HCT116 (cell line): Measurements from ENCODE around the gene NAIP. TPM values are rescaled to one million over a fixed set of nuclear protein-coding genes. Genes with fewer than 3 reads are reported as not detected.
"Not testable (repeated sequence)": the region's sequence is repeated elsewhere in the genome, so short reads cannot be mapped to it uniquely, and the experiment has no call there.

Experiments
- ATAC-seq: fragments of 200-7000 bp; cut with Tn5 transposase; 2 replicates; pipeline ENCODE4 v1.9.1; 2020; ENCODE audit warnings: mild to moderate bottlenecking, moderate library complexity
- BruUV-seq: library from RNA; stranded (reverse); fragments of 400-500 nt; replicated peaks from 2 replicates; lab custom pipeline; 2021; lab: Mats Ljungman, UMichigan
- CTCF ChIA-PET: fragments of 300-600 bp; sonication (Branson Sonifier 250); formaldehyde crosslinking; loops from one replicate; lab custom pipeline; 2021; ENCODE audit warnings: antibody characterized with exemption; lab: Charles Lee
- POLR2A ChIA-PET: fragments of 300-600, 350-600 bp; sonication (Branson Sonifier 250); formaldehyde crosslinking; loops from one replicate; lab custom pipeline; 2021; ENCODE audit warnings: antibody characterized with exemption; lab: Charles Lee
- RAD21 ChIA-PET, 2 experiments: fragments of 300-600 bp; sonication (Branson Sonifier 250); formaldehyde crosslinking; loops; one replicate each; lab custom pipeline; 2023; ENCODE audit warnings: low total read pairs in 2 of 2; ENCODE audit not compliant: uncharacterized antibody in 2 of 2, unreplicated experiment in 2 of 2, low non-redundant PET in 1 of 2; lab: Charles Lee
- DNase-seq: peaks from one replicate; pipeline ENCODE4 v3.0.0-alpha.2; 2010; ENCODE audit warnings: low read depth, low spot score
- H2AFZ ChIP-seq: fragments of 200-600 bp; shearing (Covaris generic), sonication (generic); 2 replicates; pipeline ENCODE4 v1.6.1; 2017; ENCODE audit warnings: low read depth, mixed run types, mixed read lengths, antibody characterized with exemption, low read length; ENCODE audit not compliant: poor library complexity, severe bottlenecking
- H3K27ac ChIP-seq: 2 replicates; pipeline ENCODE4 v1.5.1; 2012; ENCODE audit warnings: low read depth, low read length
- H3K27me3 ChIP-seq: fragments of 200-600 bp; sonication (generic); 2 replicates; pipeline ENCODE4 v1.6.1; 2016; ENCODE audit warnings: mixed run types, low read length, mixed read lengths; ENCODE audit not compliant: insufficient read depth
- H3K36me3 ChIP-seq, 2 experiments: fragments of 200-500 bp in 1 of 2; fragments of 200-600 bp in 1 of 2; sonication (Bioruptor generic) in 1 of 2; sonication (generic) in 1 of 2; 2 replicates each; pipeline versions ENCODE4 v1.5.1 to v1.6.1; 2014 to 2016; ENCODE audit warnings: low read length in 2 of 2, inconsistent platforms in 1 of 2, mixed read lengths in 1 of 2, mixed run types in 1 of 2; ENCODE audit not compliant: insufficient read depth in 2 of 2, control insufficient read depth in 1 of 2
- H3K4me1 ChIP-seq, 2 experiments: fragments of 200-600 bp in 1 of 2; sonication (generic) in 1 of 2; 2 replicates each; pipeline versions ENCODE4 v1.5.1 to v1.6.1; 2012 to 2017; ENCODE audit warnings: low read length in 2 of 2, inconsistent platforms in 1 of 2, mild to moderate bottlenecking in 1 of 2, mixed read lengths in 1 of 2, mixed run types in 1 of 2, moderate library complexity in 1 of 2; ENCODE audit not compliant: insufficient read depth in 2 of 2, control insufficient read depth in 1 of 2
- H3K4me2 ChIP-seq: fragments of 200-600 bp; sonication (generic); 2 replicates; pipeline ENCODE4 v1.6.1; 2017; ENCODE audit warnings: mixed run types, low read length, mixed read lengths
- H3K4me3 ChIP-seq, 2 experiments: fragments of 200-600 bp in 1 of 2; sonication (generic) in 1 of 2; replicated peaks in 1 of 2; 2 replicates each; pipeline ENCODE4 v1.5.1; 2011 to 2016; ENCODE audit warnings: low read length in 2 of 2, control low read depth in 1 of 2, low read depth in 1 of 2, mild to moderate bottlenecking in 1 of 2, mixed read lengths in 1 of 2, mixed run types in 1 of 2
- H3K79me2 ChIP-seq: fragments of 200-600 bp; sonication (generic); 2 replicates; pipeline ENCODE4 v1.6.1; 2017; ENCODE audit warnings: mild to moderate bottlenecking, mixed run types, low read length, moderate library complexity, mixed read lengths; ENCODE audit not compliant: insufficient read depth
- H3K9ac ChIP-seq: fragments of 200-600 bp; sonication (generic); 2 replicates; pipeline ENCODE4 v1.6.1; 2016; ENCODE audit warnings: low read length, mixed read lengths
- H3K9me2 ChIP-seq: fragments of 200-600 bp; sonication (generic), shearing (Covaris generic); 2 replicates; pipeline ENCODE4 v1.6.1; 2017; ENCODE audit warnings: mixed run types, mild to moderate bottlenecking, moderate library complexity; ENCODE audit not compliant: insufficient read depth
- H3K9me3 ChIP-seq, 2 experiments: fragments of 200-500 bp in 1 of 2; fragments of 200-600 bp in 1 of 2; sonication (Bioruptor generic) in 1 of 2; sonication (generic) in 1 of 2; 2 replicates each; pipeline ENCODE4 v1.6.1; 2014 to 2017; ENCODE audit warnings: low read length in 2 of 2, mixed read lengths in 2 of 2, inconsistent platforms in 1 of 2, low read depth in 1 of 2, mild to moderate bottlenecking in 1 of 2, mixed run types in 1 of 2, moderate library complexity in 1 of 2; ENCODE audit not compliant: control insufficient read depth in 1 of 2, insufficient read depth in 1 of 2
- H4K20me1 ChIP-seq: fragments of 200-600 bp; sonication (generic), shearing (Covaris generic); 2 replicates; pipeline ENCODE4 v1.6.1; 2017; ENCODE audit warnings: mixed run types, mild to moderate bottlenecking, moderate library complexity; ENCODE audit not compliant: insufficient read depth
- CBX3 ChIP-seq: IDR thresholded peaks from 2 replicates; pipeline ENCODE4 v1.6.1; 2012; ENCODE audit warnings: low read depth
- CEBPB ChIP-seq: IDR thresholded peaks from 2 replicates; pipeline ENCODE4 v1.6.1; 2012; ENCODE audit warnings: low read depth
- EGR1 ChIP-seq: IDR thresholded peaks from 2 replicates; pipeline ENCODE4 v1.6.1; 2012; ENCODE audit warnings: low read depth
- ELF1 ChIP-seq: IDR thresholded peaks from 2 replicates; pipeline ENCODE4 v1.6.1; 2012; ENCODE audit warnings: low read depth, borderline replicate concordance
- POLR2A ChIP-seq: IDR thresholded peaks from 2 replicates; pipeline ENCODE4 v1.7.0; 2011; ENCODE audit warnings: borderline replicate concordance; ENCODE audit not compliant: insufficient read depth, insufficient read length; ENCODE audit errors: extremely low read depth
- RAD21 ChIP-seq: IDR thresholded peaks from 2 replicates; pipeline ENCODE4 v1.6.1; 2012; ENCODE audit warnings: low read depth, mild to moderate bottlenecking
- SP1 ChIP-seq: IDR thresholded peaks from 2 replicates; pipeline ENCODE4 v1.6.1; 2012; ENCODE audit warnings: low read depth
- TCF7L2 ChIP-seq: IDR thresholded peaks from 2 replicates; pipeline ENCODE4 v1.7.0; 2011; ENCODE audit warnings: borderline replicate concordance, inconsistent platforms; ENCODE audit not compliant: insufficient read depth, insufficient read length; ENCODE audit errors: extremely low read depth
- ZFX ChIP-seq: fragments of 450-650 bp; IDR thresholded peaks from 2 replicates; pipeline ENCODE4 v1.6.1; 2017
- ZNF274 ChIP-seq: fragments of 200-500 bp; sonication (Bioruptor generic); IDR thresholded peaks from 2 replicates; pipeline ENCODE4 v1.6.1; 2014; ENCODE audit warnings: mild to moderate bottlenecking, low read depth, low read length, inconsistent platforms
- intact Hi-C: fragments of 100-400 bp; cut with micrococcal nuclease; formaldehyde crosslinking; loops from 2 replicates; pipeline ENCODE4 v1.10.0; 2022
- total RNA-seq: library from RNA; stranded (reverse); gene quantifications from one replicate; pipeline ENCODE4 v1.2.1, GENCODE V29; 2021; ENCODE audit not compliant: unreplicated experiment
- TF ChIP-seq, protein P1 (sequence below): IDR thresholded peaks from 2 replicates; pipeline ENCODE4 v1.6.1; 2012
- TF ChIP-seq, protein P2 (sequence below): IDR thresholded peaks from 2 replicates; pipeline ENCODE4 v1.6.1; 2012
- TF ChIP-seq, protein P3 (sequence below), 3 experiments: fragments of 200-600 bp in 1 of 3; sonication (generic) in 1 of 3; IDR thresholded peaks in 2 of 3; conservative IDR thresholded peaks in 1 of 3; 2 replicates each; pipeline ENCODE4 v1.5.1; 2012 to 2017; ENCODE audit warnings: low read depth in 2 of 3, low read length in 2 of 3, antibody characterized with exemption in 1 of 3, borderline replicate concordance in 1 of 3, control low read depth in 1 of 3, mild to moderate bottlenecking in 1 of 3, mixed read lengths in 1 of 3, mixed run types in 1 of 3, moderate library complexity in 1 of 3; ENCODE audit not compliant: insufficient read depth in 1 of 3

NAIP gene
- total RNA-seq, 1 experiment from 2014 or later = 7.0 TPM

DNA sequence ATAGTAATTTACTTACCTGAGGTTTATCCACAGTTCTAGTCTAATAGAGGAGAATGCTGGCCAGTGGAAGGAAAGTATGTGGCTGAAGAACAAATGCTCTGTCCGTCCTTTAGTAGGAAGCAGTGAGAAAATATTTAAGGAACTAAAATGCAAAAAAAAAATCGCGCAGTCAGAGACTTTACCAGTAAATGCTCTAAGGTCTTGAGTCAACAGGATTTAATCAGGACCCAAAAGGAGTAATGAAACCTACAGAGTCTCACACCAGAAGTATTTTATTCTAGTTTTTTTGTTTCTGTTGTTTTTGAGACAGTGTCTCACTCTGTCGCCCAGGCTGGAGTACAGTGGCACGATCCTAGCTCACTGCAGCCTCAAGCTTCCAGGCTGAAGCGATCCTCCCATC is 4.5 kb downstream of the NAIP start:
- H3K9me2 ChIP-seq, H3K27ac ChIP-seq, DNase-seq, H3K4me2 ChIP-seq, ATAC-seq, intact Hi-C loops, H3K4me1 ChIP-seq, H3K9ac ChIP-seq, H2AFZ ChIP-seq, H3K9me3 ChIP-seq, H3K79me2 ChIP-seq, H4K20me1 ChIP-seq, BruUV-seq, POLR2A ChIA-PET, H3K36me3 ChIP-seq, RAD21 ChIA-PET, CTCF ChIA-PET, H3K4me3 ChIP-seq, H3K27me3 ChIP-seq: not testable (repeated sequence)

DNA sequence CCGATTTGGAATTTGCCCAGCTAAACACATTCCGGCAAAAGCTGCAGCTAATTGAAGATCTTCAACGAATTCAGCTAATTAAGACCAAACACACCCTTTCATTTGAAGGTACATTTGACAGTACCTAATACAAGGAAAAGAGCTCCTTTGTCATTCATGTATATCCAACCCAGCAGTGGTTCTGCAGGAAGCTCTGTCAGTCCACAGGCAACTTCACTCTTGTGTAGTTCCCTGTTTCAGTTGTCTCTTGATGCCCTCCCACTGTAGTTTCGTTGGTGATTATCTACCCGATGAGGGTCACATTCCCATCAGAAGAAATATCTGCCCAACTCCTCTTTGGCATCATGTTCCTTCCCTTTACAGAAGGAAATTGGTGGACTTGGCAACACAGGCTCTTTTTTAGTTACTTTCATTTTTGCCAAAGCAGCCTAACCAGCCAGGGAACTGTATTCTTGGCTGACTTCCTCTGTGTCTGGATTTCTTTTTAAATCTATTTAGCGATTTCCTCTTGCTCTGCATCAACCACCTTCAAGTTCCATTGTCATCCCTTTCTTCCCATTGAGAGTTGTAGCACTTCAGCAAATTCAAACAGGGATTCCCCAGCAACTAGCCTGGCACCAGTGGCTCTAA is 6.6 kb downstream of the NAIP start:
- POLR2A ChIA-PET, H4K20me1 ChIP-seq, ATAC-seq, H3K4me2 ChIP-seq, H3K79me2 ChIP-seq, H3K9me3 ChIP-seq, H3K27me3 ChIP-seq, CTCF ChIA-PET, H3K9me2 ChIP-seq, H3K4me1 ChIP-seq, intact Hi-C loops, DNase-seq, H3K36me3 ChIP-seq, BruUV-seq, H2AFZ ChIP-seq, H3K27ac ChIP-seq, H3K9ac ChIP-seq, H3K4me3 ChIP-seq, RAD21 ChIA-PET: not testable (repeated sequence)

DNA sequence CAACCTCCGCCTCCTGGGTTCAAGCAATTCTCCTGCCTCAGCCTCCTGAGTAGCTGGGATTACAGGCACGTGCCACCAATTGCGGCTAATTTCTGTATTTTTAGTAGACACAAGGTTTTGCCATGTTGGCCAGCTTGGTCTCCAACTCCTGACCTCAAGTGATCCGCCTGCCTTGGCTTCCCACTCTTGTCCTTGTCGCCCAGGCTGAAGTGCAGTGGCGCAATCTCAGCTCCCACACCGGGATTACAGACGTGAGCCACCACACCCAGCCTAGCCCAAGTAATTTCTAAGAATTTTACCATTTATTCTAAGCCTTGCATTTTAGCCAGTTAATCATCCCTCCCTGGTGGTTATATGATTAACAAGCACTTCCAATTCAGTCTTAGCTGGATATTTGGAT is 11.0 kb downstream of the NAIP start:
- Histone ChIP-seq H3K27ac (no peak overlapping the region), H3K79me2 (no peaks in the 10 kb centered on the region), H3K36me3 (no peaks in the 10 kb centered on the region), H3K4me3 (no peak overlapping the region), H3K27me3 (no peaks in the 10 kb centered on the region), H3K9ac (no peak overlapping the region), H2AFZ (no peak overlapping the region), H3K9me3 (no peaks in the 10 kb centered on the region), H4K20me1 (no peaks in the 10 kb centered on the region), H3K4me1 (no peaks in the 10 kb centered on the region), H3K9me2 (no peaks in the 10 kb centered on the region), H3K4me2 (no peak overlapping the region)
- DNase-seq (no peak), ATAC-seq (no peak)
- no TSS peak for BruUV-seq
- RAD21 ChIA-PET = no interaction called here
- CTCF ChIA-PET = no interaction called here
- POLR2A ChIA-PET = no interaction called here
- intact Hi-C loops = no loop called here
- TF ChIP-seq EGR1 (no peak), ZNF274 (no peak), ZFX (no peak), ELF1 (no peak), POLR2A (no peak), RAD21 (no peak), CBX3 (no peak), SP1 (no peak), CEBPB (no peak), TCF7L2 (no peak)
- TF ChIP-seq, protein P1, sequence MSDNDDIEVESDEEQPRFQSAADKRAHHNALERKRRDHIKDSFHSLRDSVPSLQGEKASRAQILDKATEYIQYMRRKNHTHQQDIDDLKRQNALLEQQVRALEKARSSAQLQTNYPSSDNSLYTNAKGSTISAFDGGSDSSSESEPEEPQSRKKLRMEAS = no peak
- TF ChIP-seq, protein P2, sequence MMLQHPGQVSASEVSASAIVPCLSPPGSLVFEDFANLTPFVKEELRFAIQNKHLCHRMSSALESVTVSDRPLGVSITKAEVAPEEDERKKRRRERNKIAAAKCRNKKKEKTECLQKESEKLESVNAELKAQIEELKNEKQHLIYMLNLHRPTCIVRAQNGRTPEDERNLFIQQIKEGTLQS = no peak
- TF ChIP-seq, protein P3, sequence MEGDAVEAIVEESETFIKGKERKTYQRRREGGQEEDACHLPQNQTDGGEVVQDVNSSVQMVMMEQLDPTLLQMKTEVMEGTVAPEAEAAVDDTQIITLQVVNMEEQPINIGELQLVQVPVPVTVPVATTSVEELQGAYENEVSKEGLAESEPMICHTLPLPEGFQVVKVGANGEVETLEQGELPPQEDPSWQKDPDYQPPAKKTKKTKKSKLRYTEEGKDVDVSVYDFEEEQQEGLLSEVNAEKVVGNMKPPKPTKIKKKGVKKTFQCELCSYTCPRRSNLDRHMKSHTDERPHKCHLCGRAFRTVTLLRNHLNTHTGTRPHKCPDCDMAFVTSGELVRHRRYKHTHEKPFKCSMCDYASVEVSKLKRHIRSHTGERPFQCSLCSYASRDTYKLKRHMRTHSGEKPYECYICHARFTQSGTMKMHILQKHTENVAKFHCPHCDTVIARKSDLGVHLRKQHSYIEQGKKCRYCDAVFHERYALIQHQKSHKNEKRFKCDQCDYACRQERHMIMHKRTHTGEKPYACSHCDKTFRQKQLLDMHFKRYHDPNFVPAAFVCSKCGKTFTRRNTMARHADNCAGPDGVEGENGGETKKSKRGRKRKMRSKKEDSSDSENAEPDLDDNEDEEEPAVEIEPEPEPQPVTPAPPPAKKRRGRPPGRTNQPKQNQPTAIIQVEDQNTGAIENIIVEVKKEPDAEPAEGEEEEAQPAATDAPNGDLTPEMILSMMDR (IDR thresholded peaks at IDR 0.05 in 2 of 3, conservative IDR thresholded peaks at IDR 0.05 in 1 of 3; ENCODE audit: borderline replicate concordance in 1 of 3, insufficient read depth in 1 of 3, low read depth in 2 of 3, low read length in 2 of 3) = no peak
